ENCODE data around the gene SDK1. TPM values are rescaled to one million over a fixed set of nuclear protein-coding genes. Genes with fewer than 3 reads are reported as not detected.

SDK1 gene
- polyA plus RNA-seq, 2 donors = 0.33 to 0.47 TPM

DNA sequence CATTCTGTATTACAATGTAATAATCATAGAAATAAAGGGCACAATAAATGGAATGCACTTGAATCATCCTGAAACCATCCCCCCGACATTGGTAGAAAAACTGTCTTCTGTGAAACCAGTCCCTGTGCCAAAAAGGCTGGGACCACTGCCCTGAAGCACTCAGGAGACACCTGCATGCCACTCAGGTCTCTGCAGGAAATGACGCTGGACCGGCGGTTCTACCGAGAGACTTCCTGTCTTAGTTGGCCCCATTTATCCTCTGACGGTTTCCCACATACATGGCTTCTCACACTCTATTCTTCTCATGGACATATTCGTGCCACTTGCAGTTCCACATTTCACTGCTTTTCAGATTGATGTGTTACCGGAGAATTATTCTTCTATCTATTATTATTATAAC is 617.5 kb downstream of the SDK1 start:
- no peaks in the 10 kb centered on the region for H3K36me3 ChIP-seq (ENCODE audit: control insufficient read depth in 2 of 2, insufficient read depth in 2 of 2, low read length in 1 of 2)
- H3K27me3 ChIP-seq (ENCODE audit: control insufficient read depth in 1 of 2, insufficient read depth in 2 of 2, low read length in 2 of 2) = no peaks in the 10 kb centered on the region
- H3K4me1 ChIP-seq (ENCODE audit: control insufficient read depth in 2 of 2, insufficient read depth in 2 of 2, low read length in 1 of 2) = no peaks in the 10 kb centered on the region
- no peak overlapping the region for H3K27ac ChIP-seq (ENCODE audit: low read depth in 2 of 2, low read length in 1 of 2)
- H3K9me3 ChIP-seq (ENCODE audit: control insufficient read depth in 2 of 2, insufficient read depth in 1 of 2, low read depth in 1 of 2, low read length in 1 of 2) = no peaks in the 10 kb centered on the region
- H3K4me3 ChIP-seq (ENCODE audit: low read depth in 1 of 2, low read length in 2 of 2) = no peak overlapping the region
- WGBS, 2 donors = 82 to 83% methylated on average over 8 of the region's 8 CpGs

DNA sequence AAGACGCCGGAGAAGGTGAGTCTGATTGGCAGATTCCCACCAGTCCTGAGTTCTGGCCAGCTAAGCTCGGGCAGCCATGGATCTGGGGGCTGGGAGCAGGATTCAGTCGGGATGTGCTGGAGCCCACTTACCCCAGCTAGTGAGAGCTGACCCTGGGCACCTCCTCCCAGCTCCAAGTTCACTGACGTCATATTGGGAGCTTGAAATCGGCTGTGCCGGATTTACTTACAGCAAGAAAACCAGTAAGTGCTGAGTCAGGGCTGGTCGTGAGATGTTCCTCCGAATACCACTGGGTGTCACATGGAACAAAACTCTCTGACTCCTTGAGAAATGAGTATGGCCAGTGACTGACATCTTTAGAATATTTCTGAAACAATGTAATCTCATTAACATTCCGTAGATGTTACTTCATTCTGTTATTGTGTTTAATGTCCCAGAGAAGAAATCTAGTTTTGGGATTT is 621.2 kb downstream of the SDK1 start:
- Histone ChIP-seq H3K27ac (ENCODE audit: low read depth in 2 of 2, low read length in 1 of 2) (no peak overlapping the region), H3K9me3 (ENCODE audit: control insufficient read depth in 2 of 2, insufficient read depth in 1 of 2, low read depth in 1 of 2, low read length in 1 of 2) (no peaks in the 10 kb centered on the region), H3K36me3 (ENCODE audit: control insufficient read depth in 2 of 2, insufficient read depth in 2 of 2, low read length in 1 of 2) (no peaks in the 10 kb centered on the region), H3K4me3 (ENCODE audit: low read depth in 1 of 2, low read length in 2 of 2) (no peak overlapping the region), H3K27me3 (ENCODE audit: control insufficient read depth in 1 of 2, insufficient read depth in 2 of 2, low read length in 2 of 2) (no peaks in the 10 kb centered on the region), H3K4me1 (ENCODE audit: control insufficient read depth in 2 of 2, insufficient read depth in 2 of 2, low read length in 1 of 2) (no peaks in the 10 kb centered on the region)
- 54 to 57% methylated on average over 10 of the region's 10 CpGs for WGBS, 2 donors

DNA sequence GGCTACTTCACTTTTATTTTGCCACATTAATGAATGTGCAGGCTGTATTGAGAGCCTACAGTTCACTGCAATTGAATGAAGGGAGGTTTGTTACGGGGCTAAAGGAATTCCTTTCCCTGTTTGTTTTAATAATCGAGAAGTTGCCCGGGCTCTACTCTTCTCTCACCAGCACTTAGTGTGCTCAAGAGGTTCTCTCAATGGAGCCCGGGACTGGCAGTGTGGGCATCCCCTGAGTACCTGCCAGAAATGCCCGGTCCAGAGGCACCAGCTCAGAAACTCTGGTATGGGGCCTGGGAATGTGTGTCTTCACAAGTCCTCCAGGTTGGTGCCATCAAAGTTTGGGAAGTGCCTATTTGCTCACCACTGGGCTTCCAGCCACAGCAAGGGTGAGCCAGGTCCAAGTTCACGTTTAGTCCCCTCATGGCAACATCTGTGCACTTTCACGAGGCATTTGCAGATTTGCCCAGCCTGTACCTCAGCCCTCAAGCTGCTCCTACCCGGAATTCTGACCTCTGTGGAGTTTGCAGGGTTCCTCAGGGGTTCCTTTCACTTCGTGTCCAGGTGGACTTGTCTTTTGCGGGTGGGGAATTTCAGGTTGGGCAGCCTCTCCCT is 622.4 kb downstream of the SDK1 start:
- no peaks in the 10 kb centered on the region for H3K4me1 ChIP-seq (ENCODE audit: control insufficient read depth in 2 of 2, insufficient read depth in 2 of 2, low read length in 1 of 2)
- H3K27me3 ChIP-seq (ENCODE audit: control insufficient read depth in 1 of 2, insufficient read depth in 2 of 2, low read length in 2 of 2) = no peaks in the 10 kb centered on the region
- WGBS, 2 donors = 78 to 87% methylated on average over 10 of the region's 10 CpGs
- no peaks in the 10 kb centered on the region for H3K9me3 ChIP-seq (ENCODE audit: control insufficient read depth in 2 of 2, insufficient read depth in 1 of 2, low read depth in 1 of 2, low read length in 1 of 2)
- no peaks in the 10 kb centered on the region for H3K36me3 ChIP-seq (ENCODE audit: control insufficient read depth in 2 of 2, insufficient read depth in 2 of 2, low read length in 1 of 2)
- no peak overlapping the region for H3K27ac ChIP-seq (ENCODE audit: low read depth in 2 of 2, low read length in 1 of 2)
- H3K4me3 ChIP-seq (ENCODE audit: low read depth in 1 of 2, low read length in 2 of 2) = no peak overlapping the region

- Histone ChIP-seq H3K9me3 (ENCODE audit: control insufficient read depth in 2 of 2, insufficient read depth in 1 of 2, low read depth in 1 of 2, low read length in 1 of 2) (no peaks in the 10 kb centered on the region), H3K4me1 (ENCODE audit: control insufficient read depth in 2 of 2, insufficient read depth in 2 of 2, low read length in 1 of 2) (no peaks in the 10 kb centered on the region), H3K36me3 (ENCODE audit: control insufficient read depth in 2 of 2, insufficient read depth in 2 of 2, low read length in 1 of 2) (no peaks in the 10 kb centered on the region), H3K27ac (ENCODE audit: low read depth in 2 of 2, low read length in 1 of 2) (no peak overlapping the region), H3K4me3 (ENCODE audit: low read depth in 1 of 2, low read length in 2 of 2) (no peak overlapping the region), H3K27me3 (ENCODE audit: control insufficient read depth in 1 of 2, insufficient read depth in 2 of 2, low read length in 2 of 2) (no peaks in the 10 kb centered on the region)
- WGBS, 2 donors = 82 to 89% methylated on average over 14 of the region's 14 CpGs
These were observed 623.2 kb downstream of the SDK1 start for GRCh38 chr7:3924277-3924676.

DNA sequence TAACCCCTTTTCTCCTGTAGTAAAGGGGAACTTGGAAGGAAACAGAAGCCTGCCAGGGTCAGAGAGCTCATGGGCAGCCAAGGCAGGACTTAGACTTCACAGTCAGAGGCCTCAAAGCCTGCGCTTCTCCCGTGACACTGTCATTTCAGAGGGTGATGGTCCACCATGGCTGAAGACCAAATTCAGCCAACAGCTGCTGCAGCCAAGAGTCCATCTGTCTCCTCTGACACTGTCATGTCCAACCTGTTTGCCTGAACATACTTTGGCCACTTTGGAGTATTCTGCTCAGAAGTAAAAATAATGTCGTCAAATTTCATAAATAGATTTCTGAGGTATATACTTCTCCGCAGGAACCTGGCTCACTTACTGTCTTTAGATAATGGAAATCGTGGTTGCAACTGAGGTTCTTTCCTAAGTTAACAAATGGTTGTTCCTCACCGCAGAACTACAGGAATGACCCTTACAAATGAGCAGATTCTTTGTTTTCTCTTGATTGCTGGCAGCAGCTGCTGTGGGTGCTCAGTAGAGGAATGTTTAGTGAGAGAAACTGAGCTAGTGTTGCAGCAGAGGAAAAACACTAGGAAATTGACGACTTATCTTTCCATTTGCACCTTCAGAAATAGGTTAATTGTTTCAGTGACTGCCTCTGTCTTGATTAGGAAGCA is 626.5 kb downstream of the SDK1 start:
- no peaks in the 10 kb centered on the region for H3K36me3 ChIP-seq (ENCODE audit: control insufficient read depth in 2 of 2, insufficient read depth in 2 of 2, low read length in 1 of 2)
- WGBS, 2 donors = 88 to 89% methylated on average over 7 of the region's 7 CpGs
- no peak overlapping the region for H3K27ac ChIP-seq (ENCODE audit: low read depth in 2 of 2, low read length in 1 of 2)
- no peaks in the 10 kb centered on the region for H3K27me3 ChIP-seq (ENCODE audit: control insufficient read depth in 1 of 2, insufficient read depth in 2 of 2, low read length in 2 of 2)
- no peak overlapping the region for H3K4me3 ChIP-seq (ENCODE audit: low read depth in 1 of 2, low read length in 2 of 2)
- H3K4me1 ChIP-seq (ENCODE audit: control insufficient read depth in 2 of 2, insufficient read depth in 2 of 2, low read length in 1 of 2) = no peaks in the 10 kb centered on the region
- no peaks in the 10 kb centered on the region for H3K9me3 ChIP-seq (ENCODE audit: control insufficient read depth in 2 of 2, insufficient read depth in 1 of 2, low read depth in 1 of 2, low read length in 1 of 2)

DNA sequence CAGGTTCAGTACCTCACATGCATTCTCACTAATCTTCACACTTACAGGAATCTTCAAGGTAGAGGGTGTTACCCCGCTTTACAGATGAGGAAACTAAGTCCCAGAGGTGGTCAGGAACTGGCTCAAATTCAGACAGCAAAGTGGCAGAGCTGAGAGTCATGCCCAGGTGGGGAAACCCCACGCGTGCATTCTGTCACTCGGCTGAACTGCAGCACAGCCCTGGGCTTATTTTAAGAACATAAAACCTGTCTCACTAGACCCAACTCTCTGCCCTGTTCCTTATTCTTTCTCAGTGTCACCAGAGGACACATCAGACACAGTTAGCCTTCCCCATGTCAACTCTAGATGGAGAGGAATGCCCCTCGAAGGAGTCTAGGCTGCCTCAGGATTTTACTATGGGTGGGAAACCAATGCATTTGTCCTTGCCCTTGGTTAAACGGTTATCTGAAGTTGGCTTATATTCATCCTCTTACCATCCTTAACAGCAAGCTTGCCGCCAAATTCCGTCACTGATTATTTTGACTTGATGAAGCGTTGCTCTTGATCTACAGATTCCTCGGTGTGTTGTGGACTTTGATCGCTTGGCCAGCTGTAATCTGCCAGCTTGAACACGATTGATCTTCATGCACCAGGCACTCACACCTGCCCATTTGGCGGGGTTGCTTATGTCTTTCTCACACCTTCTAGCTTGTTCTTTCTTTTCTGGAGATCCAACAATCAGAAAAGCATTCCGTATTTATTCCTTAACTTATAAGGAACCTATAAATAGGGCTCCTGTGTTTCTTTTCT is 627.9 kb downstream of the SDK1 start:
- no peaks in the 10 kb centered on the region for H3K9me3 ChIP-seq (ENCODE audit: control insufficient read depth in 2 of 2, insufficient read depth in 1 of 2, low read depth in 1 of 2, low read length in 1 of 2)
- no peaks in the 10 kb centered on the region for H3K4me1 ChIP-seq (ENCODE audit: control insufficient read depth in 2 of 2, insufficient read depth in 2 of 2, low read length in 1 of 2)
- no peaks in the 10 kb centered on the region for H3K27me3 ChIP-seq (ENCODE audit: control insufficient read depth in 1 of 2, insufficient read depth in 2 of 2, low read length in 2 of 2)
- no peak overlapping the region for H3K27ac ChIP-seq (ENCODE audit: low read depth in 2 of 2, low read length in 1 of 2)
- H3K4me3 ChIP-seq (ENCODE audit: low read depth in 1 of 2, low read length in 2 of 2) = no peak overlapping the region
- WGBS, 2 donors = 73 to 83% methylated on average over 14 of the region's 14 CpGs
- H3K36me3 ChIP-seq (ENCODE audit: control insufficient read depth in 2 of 2, insufficient read depth in 2 of 2, low read length in 1 of 2) = no peaks in the 10 kb centered on the region

DNA sequence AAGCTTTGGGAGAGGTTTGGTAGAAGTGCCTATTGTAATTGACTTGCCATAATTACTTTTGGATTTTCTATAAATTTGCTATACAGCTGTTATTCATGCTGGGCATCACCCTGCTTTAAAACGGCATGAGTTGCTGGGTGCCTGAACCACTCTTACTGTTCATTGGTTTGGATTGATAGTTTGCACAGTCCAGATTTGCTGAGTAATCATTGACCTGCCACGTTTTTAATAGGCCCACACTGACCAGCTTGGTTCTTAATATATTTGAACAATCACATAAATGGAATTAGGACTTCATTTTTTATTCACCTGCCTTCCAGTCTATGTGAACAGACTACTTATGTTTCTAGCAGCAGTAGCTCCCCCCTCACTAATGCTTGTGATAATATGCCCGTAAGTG is 630.8 kb downstream of the SDK1 start:
- peaks cover 3 to 5% of the 10 kb centered on the region in 2 donors for H3K9me3 ChIP-seq (ENCODE audit: control insufficient read depth in 2 of 2, insufficient read depth in 1 of 2, low read depth in 1 of 2, low read length in 1 of 2)
- H3K27ac ChIP-seq (ENCODE audit: low read depth in 2 of 2, low read length in 1 of 2) = no peak overlapping the region
- WGBS, 2 donors = 61 to 72% methylated on average over 3 of the region's 3 CpGs
- no peaks in the 10 kb centered on the region for H3K36me3 ChIP-seq (ENCODE audit: control insufficient read depth in 2 of 2, insufficient read depth in 2 of 2, low read length in 1 of 2)
- H3K4me3 ChIP-seq (ENCODE audit: low read depth in 1 of 2, low read length in 2 of 2) = no peak overlapping the region
- no peaks in the 10 kb centered on the region for H3K4me1 ChIP-seq (ENCODE audit: control insufficient read depth in 2 of 2, insufficient read depth in 2 of 2, low read length in 1 of 2)
- H3K27me3 ChIP-seq (ENCODE audit: control insufficient read depth in 1 of 2, insufficient read depth in 2 of 2, low read length in 2 of 2) = peaks cover 0 to 2% of the 10 kb centered on the region in 2 donors

DNA sequence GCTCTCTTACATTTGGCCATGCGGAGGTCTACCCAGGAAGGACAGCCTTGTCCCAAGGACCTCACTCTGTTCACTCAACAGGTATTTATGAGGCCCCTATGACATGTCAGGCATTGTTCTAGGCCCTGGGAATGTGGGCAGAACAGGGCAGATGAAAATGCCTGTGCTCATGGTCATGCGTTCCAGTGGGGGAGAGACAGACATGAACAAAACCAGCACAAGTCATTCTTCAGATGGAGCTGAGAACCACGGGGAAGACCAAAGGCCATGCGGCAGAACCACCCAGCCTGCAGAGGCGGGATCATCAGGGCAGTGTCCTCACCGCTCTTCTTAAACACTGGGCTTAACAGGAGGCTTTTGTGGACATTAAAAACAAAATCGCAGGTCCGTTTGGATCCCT is 636.1 kb downstream of the SDK1 start:
- Histone ChIP-seq H3K9me3 (ENCODE audit: control insufficient read depth in 2 of 2, insufficient read depth in 1 of 2, low read depth in 1 of 2, low read length in 1 of 2) (peaks cover 3 to 6% of the 10 kb centered on the region in 2 donors), H3K4me1 (ENCODE audit: control insufficient read depth in 2 of 2, insufficient read depth in 2 of 2, low read length in 1 of 2) (no peaks in the 10 kb centered on the region), H3K27ac (ENCODE audit: low read depth in 2 of 2, low read length in 1 of 2) (no peak overlapping the region), H3K4me3 (ENCODE audit: low read depth in 1 of 2, low read length in 2 of 2) (no peak overlapping the region), H3K36me3 (ENCODE audit: control insufficient read depth in 2 of 2, insufficient read depth in 2 of 2, low read length in 1 of 2) (no peaks in the 10 kb centered on the region), H3K27me3 (ENCODE audit: control insufficient read depth in 1 of 2, insufficient read depth in 2 of 2, low read length in 2 of 2) (peaks cover 0 to 2% of the 10 kb centered on the region in 2 donors)
- 96% methylated on average over 8 of the region's 8 CpGs for WGBS, 2 donors

DNA sequence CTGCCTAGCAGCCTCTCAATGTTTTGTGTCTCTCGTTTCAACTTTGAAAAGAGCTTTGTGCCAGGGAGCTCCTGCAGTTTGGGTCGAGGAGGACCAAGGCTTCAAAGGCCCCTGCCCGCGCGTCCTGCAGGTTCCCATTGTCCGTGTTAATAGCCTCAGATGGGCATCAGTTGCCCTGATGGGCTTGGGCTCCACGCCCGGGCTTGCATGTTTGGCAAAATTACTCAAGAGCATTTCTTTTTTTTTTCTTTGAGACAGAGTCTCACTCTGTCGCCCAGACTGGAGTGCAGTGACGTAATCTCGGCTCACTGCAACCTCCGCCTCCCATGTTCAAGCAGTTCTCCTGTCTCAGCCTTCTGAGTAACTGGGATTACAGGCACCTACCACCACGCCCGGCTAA is 636.6 kb downstream of the SDK1 start:
- no peak overlapping the region for H3K27ac ChIP-seq (ENCODE audit: low read depth in 2 of 2, low read length in 1 of 2)
- no peaks in the 10 kb centered on the region for H3K4me1 ChIP-seq (ENCODE audit: control insufficient read depth in 2 of 2, insufficient read depth in 2 of 2, low read length in 1 of 2)
- H3K27me3 ChIP-seq (ENCODE audit: control insufficient read depth in 1 of 2, insufficient read depth in 2 of 2, low read length in 2 of 2) = peaks cover 0 to 2% of the 10 kb centered on the region in 2 donors
- no peak overlapping the region for H3K4me3 ChIP-seq (ENCODE audit: low read depth in 1 of 2, low read length in 2 of 2)
- 91 to 93% methylated on average over 14 of the region's 14 CpGs for WGBS, 2 donors
- H3K9me3 ChIP-seq (ENCODE audit: control insufficient read depth in 2 of 2, insufficient read depth in 1 of 2, low read depth in 1 of 2, low read length in 1 of 2) = peaks cover 3 to 6% of the 10 kb centered on the region in 2 donors
- H3K36me3 ChIP-seq (ENCODE audit: control insufficient read depth in 2 of 2, insufficient read depth in 2 of 2, low read length in 1 of 2) = no peaks in the 10 kb centered on the region

All from esophagus (tissue), 2 donors.